ENCODE results near the gene NKAPL.
"Not testable (repeated sequence)": the region's sequence is repeated elsewhere in the genome, so short reads cannot be mapped to it uniquely, and the experiment has no call there.

NKAPL gene

DNA sequence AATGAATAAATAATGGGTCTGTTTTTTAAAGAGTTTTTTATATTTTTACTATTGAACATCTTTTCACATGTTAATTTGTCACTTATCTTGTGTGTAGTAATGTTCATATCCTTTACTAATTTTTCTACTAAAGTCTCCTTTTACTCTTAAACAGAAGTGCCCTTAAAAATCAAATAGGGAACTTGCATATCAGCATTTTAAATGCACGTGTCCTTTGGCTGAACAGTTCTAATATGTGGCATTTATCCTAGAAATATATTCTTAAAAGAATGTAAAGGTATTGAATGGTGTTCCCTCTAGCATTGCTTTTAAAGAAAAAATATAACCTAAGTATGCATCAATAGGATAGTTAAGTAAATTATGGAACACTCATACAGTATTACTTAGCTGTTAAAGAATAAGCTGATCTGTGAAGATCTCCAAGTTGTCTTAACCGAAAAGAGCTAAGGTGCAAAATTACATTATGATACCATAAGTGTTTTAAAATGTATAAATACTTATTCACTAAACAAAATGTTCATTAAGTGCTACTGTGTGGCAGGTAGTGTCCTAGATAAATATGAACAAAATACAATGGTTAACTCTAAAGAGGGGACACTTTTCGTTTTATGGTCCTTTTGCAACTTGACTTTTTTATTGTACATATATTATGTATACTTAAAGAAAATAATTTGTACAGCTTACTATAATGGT lies 21.6 kb downstream of the NKAPL start:
- H3K4me3 ChIP-seq (ENCODE audit: low read length), result peak overlapping the region; percentile 27
- H3K9ac ChIP-seq (ENCODE audit: low read length), result peak overlapping the region; percentile 66
- no peaks in the 10 kb centered on the region for H3K36me3 ChIP-seq (ENCODE audit: control insufficient read depth, insufficient read depth, low read length)
- no peaks in the 10 kb centered on the region for H3K27me3 ChIP-seq (ENCODE audit: control insufficient read depth, insufficient read depth, low read length)
- H3K4me1 ChIP-seq (ENCODE audit: control insufficient read depth, insufficient read depth, low read length), result no peaks in the 10 kb centered on the region
- H3K9me3 ChIP-seq (ENCODE audit: control insufficient read depth, low read length), result no peaks in the 10 kb centered on the region

GRCh38 chr6:28281288-28282064 lies 22.4 kb downstream of the NKAPL start, which contains the start of gene PGBD1:
TSS of gene PGBD1 (plus strand) at chr6:28281572. CDS start at chr6:28283814, 2,242 bp downstream.
- Histone ChIP-seq H3K36me3 (ENCODE audit: control insufficient read depth, insufficient read depth, low read length) (no peaks in the 10 kb centered on the region), H3K4me3 (ENCODE audit: low read length) (peak within 1 kb of the TSS; percentile 27), H3K27me3 (ENCODE audit: control insufficient read depth, insufficient read depth, low read length) (no peaks in the 10 kb centered on the region), H3K9ac (ENCODE audit: low read length) (peak within 1 kb of the TSS; percentile 66), H3K9me3 (ENCODE audit: control insufficient read depth, low read length) (no peaks in the 10 kb centered on the region), H3K4me1 (ENCODE audit: control insufficient read depth, insufficient read depth, low read length) (no peaks in the 10 kb centered on the region)

GRCh38 chr6:28282926-28283325 lies 23.8 kb downstream of the NKAPL start:
- Histone ChIP-seq H3K4me1 (ENCODE audit: control insufficient read depth, insufficient read depth, low read length) (no peaks in the 10 kb centered on the region), H3K4me3 (ENCODE audit: low read length) (no peak overlapping the region), H3K9me3 (ENCODE audit: control insufficient read depth, low read length) (no peaks in the 10 kb centered on the region), H3K36me3 (ENCODE audit: control insufficient read depth, insufficient read depth, low read length) (no peaks in the 10 kb centered on the region), H3K9ac (ENCODE audit: low read length) (no peak overlapping the region), H3K27me3 (ENCODE audit: control insufficient read depth, insufficient read depth, low read length) (no peaks in the 10 kb centered on the region)

DNA sequence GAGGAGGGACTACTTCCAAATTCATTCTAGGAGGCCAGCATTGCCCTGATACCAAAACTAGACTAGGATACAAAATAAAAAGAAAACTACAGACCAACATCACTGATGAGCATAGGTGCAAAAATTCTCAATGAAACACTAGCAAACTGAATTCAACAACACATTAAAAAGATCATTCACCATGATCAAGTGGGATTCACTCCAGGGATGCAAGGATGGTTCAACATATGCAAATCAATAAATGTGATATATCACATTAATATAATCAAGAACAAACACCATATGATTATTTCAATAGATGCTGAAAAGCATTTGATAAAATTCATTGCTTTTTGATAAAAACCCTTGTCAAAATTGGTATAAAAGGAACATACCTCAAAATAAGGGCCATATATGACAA lies 32.5 kb downstream of the NKAPL start:
- Histone ChIP-seq H3K36me3 (ENCODE audit: control insufficient read depth, insufficient read depth, low read length) (no peaks in the 10 kb centered on the region), H3K4me1 (ENCODE audit: control insufficient read depth, insufficient read depth, low read length) (no peaks in the 10 kb centered on the region), H3K9ac (ENCODE audit: low read length) (no peak overlapping the region)

DNA sequence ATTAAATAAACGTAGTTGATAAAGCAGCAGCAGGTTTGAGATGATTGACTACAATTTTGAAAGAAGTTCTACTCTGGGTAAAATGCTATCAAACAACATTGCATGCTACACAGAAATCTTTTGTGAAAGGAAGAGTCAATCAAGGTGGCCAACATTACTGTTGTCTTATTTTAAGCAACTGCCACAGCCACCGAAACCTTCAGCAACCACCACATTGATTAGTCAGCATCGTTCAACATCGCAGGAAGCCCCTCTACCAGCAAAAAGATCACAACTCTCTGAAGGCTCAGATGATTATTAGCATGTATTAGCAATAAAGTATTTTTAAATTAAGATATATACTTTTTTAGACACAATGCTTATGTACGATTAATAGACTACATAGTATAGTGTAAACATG lies 36.2 kb downstream of the NKAPL start:
- no peak overlapping the region for H3K9ac ChIP-seq (ENCODE audit: low read length)
- H3K27me3 ChIP-seq (ENCODE audit: control insufficient read depth, insufficient read depth, low read length), result no peaks in the 10 kb centered on the region
- no peaks in the 10 kb centered on the region for H3K36me3 ChIP-seq (ENCODE audit: control insufficient read depth, insufficient read depth, low read length)
- H3K4me3 ChIP-seq (ENCODE audit: low read length), result no peak overlapping the region
- H3K4me1 ChIP-seq (ENCODE audit: control insufficient read depth, insufficient read depth, low read length), result no peaks in the 10 kb centered on the region
- H3K9me3 ChIP-seq (ENCODE audit: control insufficient read depth, low read length), result no peaks in the 10 kb centered on the region

More for the DNA sequence above, 32.5 kb downstream of the NKAPL start:
- Histone ChIP-seq H3K4me3 (ENCODE audit: low read length) (no peak overlapping the region), H3K9me3 (ENCODE audit: control insufficient read depth, low read length) (no peaks in the 10 kb centered on the region), H3K27me3 (ENCODE audit: control insufficient read depth, insufficient read depth, low read length) (no peaks in the 10 kb centered on the region)

GRCh38 chr6:28296520-28297060 lies 37.5 kb downstream of the NKAPL start:
- no peaks in the 10 kb centered on the region for H3K4me1 ChIP-seq (ENCODE audit: control insufficient read depth, insufficient read depth, low read length)
- H3K9me3 ChIP-seq (ENCODE audit: control insufficient read depth, low read length), result no peaks in the 10 kb centered on the region
- no peak overlapping the region for H3K9ac ChIP-seq (ENCODE audit: low read length)
- no peak overlapping the region for H3K4me3 ChIP-seq (ENCODE audit: low read length)
- no peaks in the 10 kb centered on the region for H3K27me3 ChIP-seq (ENCODE audit: control insufficient read depth, insufficient read depth, low read length)
- H3K36me3 ChIP-seq (ENCODE audit: control insufficient read depth, insufficient read depth, low read length), result no peaks in the 10 kb centered on the region

GRCh38 chr6:28303570-28303969 lies 44.5 kb downstream of the NKAPL start:
- H3K9me3 ChIP-seq (ENCODE audit: control insufficient read depth, low read length), result no peaks in the 10 kb centered on the region
- no peak overlapping the region for H3K4me3 ChIP-seq (ENCODE audit: low read length)
- H3K36me3 ChIP-seq (ENCODE audit: control insufficient read depth, insufficient read depth, low read length), result no peaks in the 10 kb centered on the region
- H3K9ac ChIP-seq (ENCODE audit: low read length), result no peak overlapping the region
- no peaks in the 10 kb centered on the region for H3K27me3 ChIP-seq (ENCODE audit: control insufficient read depth, insufficient read depth, low read length)
- H3K4me1 ChIP-seq (ENCODE audit: control insufficient read depth, insufficient read depth, low read length), result no peaks in the 10 kb centered on the region

DNA sequence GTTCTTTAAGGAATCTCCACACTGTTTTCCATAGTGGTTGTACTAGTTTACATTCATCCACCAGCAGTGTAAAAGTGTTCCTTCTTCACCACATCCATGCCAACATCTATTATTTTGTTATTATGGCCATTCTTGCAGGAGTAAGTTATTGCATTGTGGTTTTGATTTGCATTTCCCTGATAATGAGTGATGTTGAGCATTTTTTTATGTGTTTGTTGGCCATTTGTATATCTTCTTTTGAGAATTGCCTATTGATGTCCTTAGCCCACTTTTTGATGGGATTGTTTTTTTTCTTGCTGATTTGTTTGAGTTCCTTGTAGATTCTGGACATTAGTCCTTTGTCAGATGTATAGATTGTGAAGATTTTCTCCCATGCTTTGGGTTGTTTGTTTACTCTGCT lies 47.3 kb downstream of the NKAPL start:
- not testable (repeated sequence) for H3K4me1 ChIP-seq (ENCODE audit: control insufficient read depth, insufficient read depth, low read length); H3K9ac ChIP-seq (ENCODE audit: low read length); H3K9me3 ChIP-seq (ENCODE audit: control insufficient read depth, low read length)

More for the DNA sequence above, 47.3 kb downstream of the NKAPL start:
- H3K4me3 ChIP-seq (ENCODE audit: low read length); H3K36me3 ChIP-seq (ENCODE audit: control insufficient read depth, insufficient read depth, low read length); H3K27me3 ChIP-seq (ENCODE audit: control insufficient read depth, insufficient read depth, low read length): not testable (repeated sequence)
